Mesendoderm (in vitro differentiated cells): ENCODE data around the gene TRIM26.

Experiments used
- DNase-seq: peaks from one replicate; pipeline ENCODE4 v3.0.0; 2013
- H2AK5ac ChIP-seq: 2 replicates; pipeline ENCODE4 v1.6.1; 2013; ENCODE audit warnings: low read length, inconsistent platforms
- H2BK120ac ChIP-seq: 2 replicates; pipeline ENCODE4 v1.6.1; 2013; ENCODE audit warnings: low read depth, mild to moderate bottlenecking, low read length, moderate library complexity, mixed read lengths
- H2BK15ac ChIP-seq: replicated peaks from 2 replicates; pipeline ENCODE4 v1.6.1; 2013; ENCODE audit warnings: low read depth, mild to moderate bottlenecking, moderate library complexity
- H2BK5ac ChIP-seq: 2 replicates; pipeline ENCODE4 v1.6.1; 2013; ENCODE audit warnings: low read length, inconsistent platforms
- H3K18ac ChIP-seq: 2 replicates; pipeline ENCODE4 v1.6.1; 2013; ENCODE audit warnings: mild to moderate bottlenecking, low read length, mixed read lengths
- H3K23ac ChIP-seq: one replicate; pipeline ENCODE4 v1.6.1; 2013; ENCODE audit warnings: low read length
- H3K27ac ChIP-seq: 2 replicates; pipeline ENCODE4 v1.5.1; 2013; ENCODE audit warnings: low read depth, mild to moderate bottlenecking, inconsistent platforms, low read length, moderate library complexity
- H3K27me3 ChIP-seq: 2 replicates; pipeline ENCODE4 v1.6.1; 2013; ENCODE audit warnings: low read length, control low read depth, mild to moderate bottlenecking, inconsistent platforms; ENCODE audit not compliant: insufficient read depth, poor library complexity
- H3K36me3 ChIP-seq: 2 replicates; pipeline ENCODE4 v1.6.1; 2013; ENCODE audit warnings: low read length, inconsistent platforms; ENCODE audit not compliant: control insufficient read depth, insufficient read depth
- H3K4ac ChIP-seq: one replicate; pipeline ENCODE4 v1.6.1; 2013; ENCODE audit warnings: low read depth, mild to moderate bottlenecking, low read length, moderate library complexity
- H3K4me1 ChIP-seq: 2 replicates; pipeline ENCODE4 v1.6.1; 2013; ENCODE audit warnings: low read depth, low read length, inconsistent platforms; ENCODE audit not compliant: control insufficient read depth
- H3K4me2 ChIP-seq: 2 replicates; pipeline ENCODE4 v1.6.1; 2013; ENCODE audit warnings: low read length
- H3K4me3 ChIP-seq: 2 replicates; pipeline ENCODE4 v1.5.1; 2013; ENCODE audit warnings: mild to moderate bottlenecking, low read length
- H3K56ac ChIP-seq: one replicate; pipeline ENCODE4 v1.6.1; 2013; ENCODE audit warnings: low read length
- H3K79me1 ChIP-seq: 2 replicates; pipeline ENCODE4 v1.6.1; 2013; ENCODE audit warnings: low read length, inconsistent platforms
- H3K79me2 ChIP-seq: 2 replicates; pipeline ENCODE4 v1.6.1; 2013; ENCODE audit warnings: mild to moderate bottlenecking, low read length; ENCODE audit not compliant: control insufficient read depth, insufficient read depth
- H3K9ac ChIP-seq: 2 replicates; pipeline ENCODE4 v1.6.1; 2013; ENCODE audit warnings: low read length, inconsistent platforms
- H4K5ac ChIP-seq: one replicate; pipeline ENCODE4 v1.6.1; 2013; ENCODE audit warnings: low read length
- H4K8ac ChIP-seq: one replicate; pipeline ENCODE4 v1.6.1; 2013; ENCODE audit warnings: low read depth, mild to moderate bottlenecking, control low read depth, low read length, moderate library complexity
- WGBS: extraction: QIAGEN DNeasy Blood & Tissue Kit; methylation state at CpG from one replicate; pipeline ENCODE4 v1.1.7; 2013; ENCODE audit warnings: low lambda C conversion rate, missing lambda C conversion rate; ENCODE audit not compliant: insufficient coverage; ENCODE audit errors: extremely low coverage; 5-methylcytosine and 5-hydroxymethylcytosine counted together

TRIM26 gene

GRCh38 chr6:30200551-30201281 lies 12.5 kb downstream of the TRIM26 start:
- no CpG with 5 or more reads among the region's 6 CpGs for WGBS
- no peak for DNase-seq

GRCh38 chr6:30198166-30199084 lies 14.8 kb downstream of the TRIM26 start:
- H4K5ac ChIP-seq: no peak overlapping the region
- H2BK5ac ChIP-seq: no peak overlapping the region
- no peak overlapping the region for H2BK120ac ChIP-seq
- H3K9ac ChIP-seq: no peak overlapping the region
- no peak overlapping the region for H3K56ac ChIP-seq
- H2AK5ac ChIP-seq: no peak overlapping the region
- H3K36me3 ChIP-seq: peaks cover 5% of the 10 kb centered on the region
- no peak overlapping the region for H3K23ac ChIP-seq
- no peak overlapping the region for H3K4me2 ChIP-seq
- no peak overlapping the region for H3K4me3 ChIP-seq
- H3K27me3 ChIP-seq: no peaks in the 10 kb centered on the region
- DNase-seq: no peak
- H4K8ac ChIP-seq: no peak overlapping the region
- H3K79me2 ChIP-seq: no peaks in the 10 kb centered on the region
- no peak overlapping the region for H3K18ac ChIP-seq
- no peak overlapping the region for H3K27ac ChIP-seq
- H2BK15ac ChIP-seq: no peak overlapping the region
- H3K4ac ChIP-seq: no peak overlapping the region
- no CpG with 5 or more reads among the region's 34 CpGs for WGBS
- H3K4me1 ChIP-seq: no peaks in the 10 kb centered on the region
- no peaks in the 10 kb centered on the region for H3K79me1 ChIP-seq

More at GRCh38 chr6:30200551-30201281, 12.5 kb downstream of the TRIM26 start:
- H2BK120ac ChIP-seq: no peak overlapping the region
- H2AK5ac ChIP-seq: no peak overlapping the region
- no peak overlapping the region for H3K4me3 ChIP-seq
- no peak overlapping the region for H2BK5ac ChIP-seq
- H3K4me1 ChIP-seq: no peaks in the 10 kb centered on the region
- no peaks in the 10 kb centered on the region for H3K79me2 ChIP-seq
- H3K4me2 ChIP-seq: no peak overlapping the region
- no peak overlapping the region for H4K8ac ChIP-seq
- H4K5ac ChIP-seq: no peak overlapping the region
- H3K79me1 ChIP-seq: no peaks in the 10 kb centered on the region
- H3K18ac ChIP-seq: no peak overlapping the region
- no peaks in the 10 kb centered on the region for H3K27me3 ChIP-seq
- H3K23ac ChIP-seq: no peak overlapping the region
- H2BK15ac ChIP-seq: no peak overlapping the region
- H3K4ac ChIP-seq: no peak overlapping the region
- H3K36me3 ChIP-seq: peaks cover 5% of the 10 kb centered on the region
- H3K27ac ChIP-seq: no peak overlapping the region
- no peak overlapping the region for H3K56ac ChIP-seq
- no peak overlapping the region for H3K9ac ChIP-seq

- Histone ChIP-seq H2BK15ac (no peak overlapping the region), H3K4me1 (no peaks in the 10 kb centered on the region), H3K23ac (no peak overlapping the region), H4K5ac (no peak overlapping the region), H4K8ac (no peak overlapping the region), H3K9ac (no peak overlapping the region), H3K79me2 (no peaks in the 10 kb centered on the region), H3K18ac (no peak overlapping the region), H3K4me2 (no peak overlapping the region), H3K27ac (no peak overlapping the region), H2BK5ac (no peak overlapping the region), H3K4ac (no peak overlapping the region), H2BK120ac (no peak overlapping the region), H3K79me1 (no peaks in the 10 kb centered on the region), H3K36me3 (peaks cover 5% of the 10 kb centered on the region), H3K4me3 (no peak overlapping the region), H3K27me3 (no peaks in the 10 kb centered on the region), H3K56ac (no peak overlapping the region), H2AK5ac (no peak overlapping the region)
- DNase-seq: no peak
- WGBS: no CpG with 5 or more reads among the region's 12 CpGs
These were observed 16.8 kb downstream of the TRIM26 start for GRCh38 chr6:30196376-30196775.

- no peak overlapping the region for H3K56ac ChIP-seq
- peaks cover 5% of the 10 kb centered on the region for H3K36me3 ChIP-seq
- no peaks in the 10 kb centered on the region for H3K79me1 ChIP-seq
- H3K27me3 ChIP-seq: no peaks in the 10 kb centered on the region
- H2BK15ac ChIP-seq: no peak overlapping the region
- H4K5ac ChIP-seq: no peak overlapping the region
- no peak overlapping the region for H2AK5ac ChIP-seq
- H3K18ac ChIP-seq: no peak overlapping the region
- no peak overlapping the region for H3K4me2 ChIP-seq
- H3K79me2 ChIP-seq: no peaks in the 10 kb centered on the region
- WGBS: no CpG with 5 or more reads among the region's 1 CpG
- H3K4me1 ChIP-seq: no peaks in the 10 kb centered on the region
- H4K8ac ChIP-seq: no peak overlapping the region
- no peak overlapping the region for H3K4ac ChIP-seq
- H3K9ac ChIP-seq: no peak overlapping the region
- H2BK5ac ChIP-seq: no peak overlapping the region
- no peak overlapping the region for H3K4me3 ChIP-seq
- DNase-seq: no peak
- H3K27ac ChIP-seq: no peak overlapping the region
- H3K23ac ChIP-seq: no peak overlapping the region
- no peak overlapping the region for H2BK120ac ChIP-seq
These were observed 17.3 kb downstream of the TRIM26 start for GRCh38 chr6:30195951-30196350.

GRCh38 chr6:30194797-30195690 lies 18.2 kb downstream of the TRIM26 start:
- H4K5ac ChIP-seq: no peak overlapping the region
- no peaks in the 10 kb centered on the region for H3K27me3 ChIP-seq
- no peak overlapping the region for H3K4me2 ChIP-seq
- no peak overlapping the region for H2AK5ac ChIP-seq
- no peak overlapping the region for H3K9ac ChIP-seq
- no peak overlapping the region for H2BK120ac ChIP-seq
- H3K79me1 ChIP-seq: no peaks in the 10 kb centered on the region
- H3K4me1 ChIP-seq: no peaks in the 10 kb centered on the region
- no peak overlapping the region for H3K4ac ChIP-seq
- H3K79me2 ChIP-seq: no peaks in the 10 kb centered on the region
- no peak overlapping the region for H3K23ac ChIP-seq
- H3K56ac ChIP-seq: no peak overlapping the region
- H3K36me3 ChIP-seq: peaks cover 3% of the 10 kb centered on the region
- H2BK15ac ChIP-seq: no peak overlapping the region
- H3K4me3 ChIP-seq: no peak overlapping the region
- H4K8ac ChIP-seq: no peak overlapping the region
- WGBS: no CpG with 5 or more reads among the region's 8 CpGs
- H3K18ac ChIP-seq: no peak overlapping the region
- no peak overlapping the region for H2BK5ac ChIP-seq
- DNase-seq: no peak
- no peak overlapping the region for H3K27ac ChIP-seq
